HG02588 (cell line): ENCODE data around the gene RMDN3.

Source experiments
- ATAC-seq: cut with Tn5 transposase; IDR thresholded peaks from one replicate; pipeline ENCODE4 v1.9.1; 2021; ENCODE audit warnings: mild to moderate bottlenecking, moderate library complexity; ENCODE audit not compliant: unreplicated experiment

Gene RMDN3

DNA sequence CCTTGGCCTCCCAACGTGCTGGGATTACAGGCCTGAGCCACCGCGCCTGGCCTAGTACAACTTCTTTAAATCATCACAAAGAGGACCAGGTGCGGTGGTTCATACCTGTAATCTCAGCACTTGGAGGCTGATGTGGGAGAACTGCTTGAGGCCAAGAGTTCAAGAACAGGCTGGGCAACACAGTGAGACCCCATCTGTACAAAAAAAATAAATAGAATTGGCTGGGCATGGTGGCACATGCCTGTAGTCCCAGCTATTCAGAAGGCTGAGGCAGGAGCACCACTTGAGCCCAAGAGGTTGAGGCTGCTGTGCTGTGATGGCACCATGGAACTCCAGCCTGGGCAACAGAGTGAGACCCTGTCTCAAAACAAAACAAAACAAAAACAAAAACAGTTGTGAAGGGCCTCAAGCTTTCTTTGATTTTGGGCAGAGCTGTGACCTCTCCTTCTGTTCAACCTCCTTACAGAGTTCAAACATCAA is 5.9 kb downstream of the RMDN3 start:
- ATAC-seq: no peak

GRCh38 chr15:40747685-40748631 is 7.1 kb downstream of the RMDN3 start:
- no peak for ATAC-seq

- ATAC-seq: no peak
Measured at GRCh38 chr15:40746916-40747418, 8.1 kb downstream of the RMDN3 start.

DNA sequence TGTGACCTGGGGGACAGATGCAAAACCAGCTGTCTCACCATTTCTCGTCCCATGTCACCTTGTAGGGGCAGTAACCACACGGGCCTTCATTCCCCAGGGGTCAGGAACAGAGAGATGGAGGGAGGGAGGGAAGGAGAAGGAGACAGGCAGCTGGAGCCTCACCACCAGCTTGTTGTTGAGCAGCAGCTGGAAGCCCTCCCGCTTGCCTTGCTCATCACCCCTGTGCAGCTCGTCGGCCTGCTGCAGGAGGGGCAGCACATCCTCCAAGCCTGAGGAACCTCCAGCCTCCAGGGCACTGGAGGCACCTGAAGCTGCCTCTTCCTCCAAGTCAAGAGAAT is 10.3 kb downstream of the RMDN3 start:
- ATAC-seq: no peak

DNA sequence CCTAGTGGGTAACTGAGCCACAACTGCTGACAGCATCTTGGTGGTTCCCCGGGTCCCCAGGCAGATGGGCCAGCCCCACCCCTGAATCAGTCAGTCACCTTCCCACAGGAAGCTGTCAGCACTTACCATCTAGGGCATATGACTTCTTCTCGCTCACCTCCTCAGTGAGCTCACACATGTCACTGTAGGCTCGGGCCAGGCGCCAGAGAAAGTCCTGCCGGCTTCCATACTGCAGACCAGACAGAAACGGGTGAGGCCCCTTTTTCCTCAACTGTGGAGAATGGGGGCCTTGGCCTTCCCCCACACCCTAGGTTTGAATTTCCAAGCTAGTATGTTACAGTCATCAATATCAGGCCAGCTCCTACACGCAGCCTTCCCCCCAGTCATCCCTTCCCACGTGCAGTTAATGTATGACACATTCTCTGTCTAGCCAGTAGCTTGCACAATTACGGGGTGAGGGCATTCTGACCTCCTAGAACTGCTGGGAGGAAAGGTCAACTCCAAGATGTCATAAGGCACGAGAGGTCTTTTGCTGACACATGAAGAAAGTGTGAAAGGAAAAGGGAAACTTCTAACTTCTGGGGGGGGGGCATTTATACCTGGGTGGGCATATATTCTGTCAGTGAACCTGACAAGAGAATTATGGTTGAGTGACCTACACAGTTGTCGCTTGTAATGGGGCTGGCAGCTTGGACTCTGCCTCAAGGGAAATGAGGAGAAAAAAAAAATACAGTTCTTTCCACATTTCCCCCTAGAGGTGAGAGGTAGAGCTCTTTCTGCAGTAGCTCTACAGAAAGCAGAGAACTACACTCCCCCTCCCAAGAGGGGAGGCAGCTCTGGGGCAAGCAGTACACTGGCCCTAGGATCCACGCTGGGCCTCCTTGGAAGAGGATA is 10.9 kb downstream of the RMDN3 start:
- ATAC-seq: no peak

- no peak for ATAC-seq
Measured at GRCh38 chr15:40743485-40743901, 11.6 kb downstream of the RMDN3 start.

DNA sequence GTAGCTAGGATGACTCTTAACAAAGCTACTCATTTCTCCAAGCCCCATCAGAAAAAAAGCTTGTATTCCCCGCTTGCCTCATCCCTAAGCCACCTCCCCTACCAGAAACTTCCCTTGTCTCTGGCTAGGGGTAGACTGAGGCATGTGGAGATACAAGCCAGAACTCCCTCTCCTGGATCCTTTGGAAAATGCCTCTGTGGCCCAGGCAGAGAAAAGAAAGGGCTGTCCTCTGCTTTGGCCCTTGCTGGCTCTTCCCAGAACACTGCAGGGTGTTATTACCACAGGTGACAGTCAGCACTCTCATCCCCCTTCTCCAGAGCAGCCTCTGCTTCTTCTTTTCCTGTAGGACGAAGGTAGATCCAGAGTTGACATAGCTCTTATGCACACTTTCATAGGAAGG is 15.2 kb downstream of the RMDN3 start:
- no peak for ATAC-seq

DNA sequence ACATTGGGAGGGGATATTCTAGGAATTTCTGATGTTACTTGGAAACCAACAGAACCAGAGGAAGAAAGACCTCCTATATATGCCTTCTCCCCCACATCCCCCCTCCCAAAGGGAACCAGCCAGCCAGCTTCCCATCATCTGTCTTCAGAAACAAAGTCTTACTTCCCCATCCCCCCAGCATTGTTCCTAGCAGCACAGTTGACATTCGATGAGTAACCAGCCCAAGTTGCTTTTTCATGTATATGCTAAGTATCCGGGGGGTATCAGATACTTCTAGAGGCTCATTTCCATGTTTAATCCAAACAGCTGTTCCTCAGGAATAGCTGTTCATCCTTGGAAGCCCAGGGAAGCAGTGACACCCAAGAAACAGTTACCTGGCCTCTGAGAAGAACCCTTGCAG is 16.0 kb downstream of the RMDN3 start:
- ATAC-seq: no peak

- ATAC-seq: no peak
Measured at GRCh38 chr15:40737048-40737447, 18.0 kb downstream of the RMDN3 start.

DNA sequence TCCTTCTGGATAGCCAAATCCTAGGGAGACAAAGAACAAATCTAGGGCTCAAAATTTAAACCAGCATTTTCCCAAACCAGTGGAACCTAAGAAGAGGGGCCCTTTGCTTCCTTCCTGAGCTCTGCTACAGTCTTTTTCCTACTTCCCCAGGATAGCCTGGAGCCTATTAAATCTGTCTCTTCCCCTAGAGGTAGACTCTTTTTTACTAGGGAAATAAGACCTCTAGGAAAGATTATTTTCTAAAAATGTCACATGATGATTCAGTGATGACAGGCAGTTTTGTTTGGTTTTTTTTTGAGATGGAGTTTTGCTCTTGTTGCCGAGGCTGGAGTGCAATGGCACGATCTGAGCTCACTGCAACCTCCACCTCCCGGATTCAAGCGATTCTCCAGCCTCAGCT is 18.5 kb downstream of the RMDN3 start:
- no peak for ATAC-seq

DNA sequence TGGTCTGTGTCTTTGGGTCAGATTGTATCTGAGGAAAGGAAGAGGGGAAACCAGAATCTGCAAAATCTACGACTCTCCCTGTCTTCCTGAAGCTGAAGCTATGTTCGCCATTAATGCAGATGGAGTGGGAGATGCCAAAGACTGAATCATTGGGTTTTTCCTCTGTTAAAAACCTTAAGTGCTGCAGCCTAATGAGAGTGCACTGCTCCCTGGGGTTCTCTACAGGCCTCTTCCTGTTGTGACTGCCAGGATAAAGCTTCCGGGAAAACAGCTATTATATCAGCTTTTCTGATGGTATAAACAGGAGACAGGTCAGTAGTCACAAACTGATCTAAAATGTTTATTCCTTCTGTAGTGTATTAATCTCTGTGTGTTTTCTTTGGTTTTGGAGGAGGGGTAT is 24.0 kb downstream of the RMDN3 start:
- no peak for ATAC-seq

DNA sequence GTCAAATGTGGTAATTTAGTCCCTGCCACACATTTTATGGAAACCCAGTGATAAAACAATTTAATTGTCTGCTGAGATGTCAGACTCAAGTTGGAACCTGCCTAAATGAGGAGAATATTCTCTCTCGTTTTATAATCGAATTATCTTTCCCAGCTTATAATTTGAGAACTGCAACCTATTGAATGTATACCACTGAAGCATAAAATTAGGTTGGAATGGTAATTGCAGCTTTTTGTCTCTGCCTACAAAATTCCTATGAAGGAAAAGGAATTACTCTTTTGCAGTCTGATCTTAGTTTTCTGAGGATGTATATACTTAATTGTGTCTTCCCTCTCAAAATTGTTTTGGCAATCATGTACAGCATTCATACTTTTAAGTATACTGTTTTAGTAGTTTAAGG is 31.1 kb downstream of the RMDN3 start:
- no peak for ATAC-seq

DNA sequence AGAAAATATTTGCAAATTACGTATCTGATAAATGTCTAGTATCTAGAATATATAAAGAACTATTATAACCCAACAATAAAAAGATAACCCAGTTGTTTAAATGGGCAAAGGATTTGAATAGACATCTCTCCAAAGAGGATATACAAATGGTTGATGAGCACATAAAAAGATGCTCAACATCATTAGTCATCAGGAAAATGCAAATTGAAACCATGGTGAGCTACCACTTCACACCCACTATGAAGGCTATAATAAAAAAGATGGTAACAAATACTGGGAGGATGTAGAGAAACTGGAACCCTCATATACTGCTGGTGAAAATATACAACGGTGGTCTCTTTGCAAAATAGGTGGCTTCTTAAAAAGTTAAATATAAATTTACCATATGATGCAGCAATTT is 32.1 kb downstream of the RMDN3 start:
- no peak for ATAC-seq

DNA sequence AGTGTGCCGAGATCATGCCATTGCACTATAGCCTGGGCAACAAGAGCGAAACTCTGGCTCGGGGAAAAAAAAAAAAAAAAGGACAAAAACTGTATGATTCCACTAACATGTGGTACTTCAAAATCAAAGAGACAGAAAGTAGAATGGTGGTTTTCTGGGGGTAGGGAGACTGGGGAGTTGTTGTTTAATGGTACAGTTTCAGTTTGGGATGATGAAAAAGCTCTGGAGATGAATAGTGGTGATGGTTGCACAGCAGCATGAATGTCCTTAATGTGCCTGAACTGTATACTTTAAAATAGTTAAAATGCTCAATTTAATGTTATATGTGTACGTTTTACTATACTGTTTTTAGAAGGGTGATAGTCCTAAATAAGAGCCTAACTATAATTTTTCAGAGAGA is 32.7 kb downstream of the RMDN3 start:
- ATAC-seq: no peak

- no peak for ATAC-seq
Measured at GRCh38 chr15:40721701-40722100, 33.4 kb downstream of the RMDN3 start.

- no peak for ATAC-seq
Measured at GRCh38 chr15:40716165-40716564, 38.9 kb downstream of the RMDN3 start.

DNA sequence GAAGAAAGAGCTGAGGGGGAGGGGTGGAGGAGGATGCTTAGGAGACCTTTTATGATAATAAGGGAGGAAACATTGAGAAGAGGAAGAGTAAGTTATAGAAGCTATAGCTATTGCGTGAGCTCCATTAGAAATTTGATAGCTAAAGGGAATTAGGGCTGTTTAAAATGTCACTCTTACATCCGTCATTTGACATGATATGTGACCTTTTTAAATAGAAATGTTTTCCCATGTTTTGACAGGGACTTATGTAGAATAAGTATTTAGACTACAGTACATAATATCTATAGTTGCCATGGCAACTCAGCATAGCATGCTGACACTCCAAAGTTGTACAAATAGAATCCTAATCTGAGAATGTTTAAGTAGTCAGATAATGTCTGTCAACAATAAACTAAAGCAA is 40.9 kb downstream of the RMDN3 start:
- no peak for ATAC-seq

- ATAC-seq: no peak
Measured at GRCh38 chr15:40706121-40706520, 48.9 kb downstream of the RMDN3 start.

DNA sequence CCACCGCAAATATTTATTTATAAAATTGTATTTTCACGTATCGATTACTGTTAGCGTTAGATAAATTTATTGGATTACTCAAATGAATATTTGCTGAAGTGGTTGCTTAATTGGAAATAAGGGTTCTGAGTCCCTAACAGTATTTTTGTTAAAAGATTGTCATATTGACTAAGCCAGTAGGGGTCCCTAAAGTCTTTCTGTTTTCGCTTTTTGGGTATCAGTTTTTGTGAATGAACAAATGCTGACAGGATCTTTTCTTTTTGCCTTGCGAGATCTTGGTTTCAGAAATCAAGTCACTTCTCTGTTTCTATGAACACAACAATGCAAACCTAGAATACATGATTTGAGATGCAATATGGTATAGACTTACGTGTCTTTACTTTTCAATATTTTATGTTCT is 53.0 kb downstream of the RMDN3 start:
- no peak for ATAC-seq

GRCh38 chr15:40697916-40698315 is 57.1 kb downstream of the RMDN3 start:
- no peak for ATAC-seq

GRCh38 chr15:40696228-40696627 is 58.8 kb downstream of the RMDN3 start:
- ATAC-seq: no peak

- peak; percentile 9 for ATAC-seq
Measured at GRCh38 chr15:40695469-40695890, 59.6 kb downstream of the RMDN3 start.
